CD1c-positive myeloid dendritic cell (primary cell): ENCODE results near the gene TRAM2.

Experiments used
- DNase-seq: peaks from one replicate; pipeline ENCODE4 v3.0.0-alpha.2; 2016; ENCODE audit errors: extremely low spot score

Gene TRAM2, protein sequence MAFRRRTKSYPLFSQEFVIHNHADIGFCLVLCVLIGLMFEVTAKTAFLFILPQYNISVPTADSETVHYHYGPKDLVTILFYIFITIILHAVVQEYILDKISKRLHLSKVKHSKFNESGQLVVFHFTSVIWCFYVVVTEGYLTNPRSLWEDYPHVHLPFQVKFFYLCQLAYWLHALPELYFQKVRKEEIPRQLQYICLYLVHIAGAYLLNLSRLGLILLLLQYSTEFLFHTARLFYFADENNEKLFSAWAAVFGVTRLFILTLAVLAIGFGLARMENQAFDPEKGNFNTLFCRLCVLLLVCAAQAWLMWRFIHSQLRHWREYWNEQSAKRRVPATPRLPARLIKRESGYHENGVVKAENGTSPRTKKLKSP

DNA sequence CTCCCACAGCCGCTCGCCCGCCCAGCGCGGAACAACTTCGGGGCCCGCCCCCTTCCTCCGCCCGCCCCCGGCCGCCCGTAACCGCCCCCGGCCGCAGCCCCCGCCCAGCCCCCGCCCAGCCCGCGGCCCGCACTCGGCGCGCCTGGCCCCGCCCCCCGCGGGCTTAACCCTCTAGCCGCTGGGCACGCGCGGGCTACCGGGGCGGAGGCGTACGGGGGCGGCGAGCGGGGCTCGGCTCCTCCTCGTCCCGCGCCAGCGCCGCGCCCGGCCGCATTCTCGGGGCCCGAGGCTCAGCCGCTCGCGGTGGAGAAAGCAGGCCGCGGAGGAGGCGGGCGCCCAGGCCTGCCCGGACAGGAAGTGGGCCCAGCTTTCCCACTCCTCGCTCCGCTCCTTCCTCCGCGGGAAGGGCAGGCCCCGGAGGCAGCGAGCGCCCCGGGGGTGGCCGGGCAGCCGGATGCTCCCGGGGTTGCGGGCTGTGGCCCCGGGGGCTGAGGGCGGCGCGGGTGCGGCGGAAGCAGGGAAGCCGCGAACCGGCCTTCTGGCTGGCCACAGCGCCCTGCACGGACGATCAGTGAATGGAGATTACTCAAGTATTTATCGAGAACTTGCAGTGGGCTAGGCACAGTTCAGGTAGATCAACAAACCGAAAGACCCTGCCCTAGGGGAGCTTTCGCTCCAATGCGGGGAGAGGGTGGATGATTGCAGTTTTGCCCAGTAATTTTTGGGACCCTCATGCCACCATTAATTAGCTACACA lies at the start of gene TRAM2:
TSS of gene TRAM2 (minus strand) at position 39 of the 756 bp plus-strand sequence. CDS start 145 bp downstream, outside the sequence.
- DNase-seq, result peak; percentile 72

DNA sequence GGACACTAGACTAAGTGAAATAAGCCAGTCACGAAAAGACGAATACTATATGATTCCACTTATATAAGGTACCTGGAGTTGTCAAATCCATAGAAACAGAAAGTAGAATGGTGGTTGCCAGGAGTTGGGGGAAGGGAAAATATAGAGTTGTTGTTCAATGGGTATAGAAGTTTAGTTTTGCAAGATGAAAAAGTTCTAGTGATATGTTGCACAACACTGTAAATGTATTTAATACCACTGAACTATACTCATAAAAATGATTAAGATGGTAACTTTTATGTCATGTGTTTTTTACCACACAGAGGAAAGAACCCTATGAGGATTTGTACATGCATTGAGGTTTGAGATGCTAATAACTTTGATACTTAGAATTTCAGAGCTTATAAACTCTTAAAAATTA lies 46.0 kb upstream of the TRAM2 start:
- DNase-seq, result no peak

DNA sequence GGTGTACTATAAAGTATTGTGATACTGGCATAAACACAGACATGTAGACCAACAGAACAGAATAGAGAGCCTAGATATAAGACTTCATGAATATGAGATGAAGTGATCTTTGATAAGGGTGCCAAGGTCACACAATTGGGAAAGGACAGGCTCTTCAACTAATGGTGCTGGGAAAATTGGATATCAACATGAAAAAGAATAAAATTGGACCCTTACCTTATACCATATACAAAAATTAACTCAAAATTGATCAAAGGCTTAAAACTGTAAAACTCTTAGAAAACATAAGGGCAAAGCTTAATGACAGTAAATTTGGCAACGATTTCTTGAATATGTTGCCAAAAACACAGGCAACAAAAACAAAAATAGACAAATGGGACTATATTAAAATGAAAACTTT lies 44.8 kb upstream of the TRAM2 start:
- no peak for DNase-seq

DNA sequence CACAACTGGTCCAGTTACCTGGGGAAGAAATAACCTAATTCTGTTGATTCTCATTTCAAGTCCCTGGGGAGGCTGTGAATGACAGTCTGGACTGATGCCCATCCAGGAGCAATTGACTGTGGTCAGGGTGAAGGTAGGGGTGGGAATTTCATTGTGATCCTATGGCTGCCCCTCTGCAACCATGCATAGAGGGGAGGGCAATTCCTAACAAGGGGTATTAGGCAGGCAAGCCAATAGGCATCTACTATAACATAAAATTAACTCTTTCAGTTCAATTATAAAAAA lies 44.0 kb upstream of the TRAM2 start:
- DNase-seq, result no peak

DNA sequence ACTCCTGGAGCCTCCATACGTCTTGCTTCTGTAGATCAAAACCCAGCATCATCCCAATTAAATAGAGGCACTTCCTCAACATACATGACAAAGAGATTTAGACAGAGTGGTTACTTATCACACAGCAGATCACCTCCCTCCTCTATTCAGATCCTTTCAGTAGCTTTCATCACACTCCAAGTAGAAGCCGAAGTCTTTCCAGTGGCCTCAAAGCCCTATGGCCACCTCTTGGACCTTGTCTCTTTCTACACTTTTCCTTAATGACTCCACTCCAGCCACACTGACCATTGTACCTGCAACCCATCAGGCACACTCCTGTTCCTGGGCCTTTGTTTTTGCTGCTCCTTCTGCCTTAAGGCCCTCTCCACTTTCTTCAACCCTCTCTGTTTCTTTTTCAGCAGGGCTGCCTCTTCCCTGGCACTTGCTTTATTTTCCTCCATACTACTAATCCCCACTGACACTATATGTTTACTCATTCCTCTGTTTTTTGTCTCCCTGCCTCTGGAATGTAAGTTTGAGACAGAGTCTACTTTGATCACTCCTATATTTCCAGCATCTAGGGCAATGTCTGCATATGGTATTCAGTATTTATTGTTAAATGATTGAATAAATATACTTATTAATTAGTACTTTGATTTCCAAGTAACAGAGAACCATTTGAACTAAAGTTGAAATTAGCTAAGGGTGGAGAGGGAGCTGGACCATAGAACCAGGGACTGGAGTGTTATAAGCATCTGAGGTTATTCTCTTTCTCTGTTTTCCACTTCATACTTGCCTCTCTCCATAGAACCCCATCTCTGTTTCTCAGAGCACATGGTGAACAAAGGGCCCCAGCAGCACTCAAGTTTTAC lies 43.4 kb upstream of the TRAM2 start:
- no peak for DNase-seq

DNA sequence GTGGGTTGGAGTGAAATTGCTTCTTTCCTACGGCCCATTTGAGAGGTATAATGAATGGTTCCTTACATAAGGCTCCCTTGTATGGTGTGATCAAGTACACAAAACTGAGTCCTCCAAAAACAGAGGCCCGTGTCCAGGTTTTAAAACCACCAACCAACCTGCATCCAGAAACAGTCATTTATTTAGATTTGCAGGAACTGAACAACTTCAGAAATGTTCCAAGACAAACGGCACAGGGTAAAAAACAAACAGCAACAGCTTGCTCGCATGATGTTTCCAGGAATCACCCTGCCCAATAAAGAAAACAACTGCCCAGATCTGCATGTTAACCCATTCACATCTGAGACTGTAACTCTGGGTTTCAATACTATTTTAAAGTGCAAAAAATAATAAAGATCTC lies 40.2 kb upstream of the TRAM2 start:
- no peak for DNase-seq

DNA sequence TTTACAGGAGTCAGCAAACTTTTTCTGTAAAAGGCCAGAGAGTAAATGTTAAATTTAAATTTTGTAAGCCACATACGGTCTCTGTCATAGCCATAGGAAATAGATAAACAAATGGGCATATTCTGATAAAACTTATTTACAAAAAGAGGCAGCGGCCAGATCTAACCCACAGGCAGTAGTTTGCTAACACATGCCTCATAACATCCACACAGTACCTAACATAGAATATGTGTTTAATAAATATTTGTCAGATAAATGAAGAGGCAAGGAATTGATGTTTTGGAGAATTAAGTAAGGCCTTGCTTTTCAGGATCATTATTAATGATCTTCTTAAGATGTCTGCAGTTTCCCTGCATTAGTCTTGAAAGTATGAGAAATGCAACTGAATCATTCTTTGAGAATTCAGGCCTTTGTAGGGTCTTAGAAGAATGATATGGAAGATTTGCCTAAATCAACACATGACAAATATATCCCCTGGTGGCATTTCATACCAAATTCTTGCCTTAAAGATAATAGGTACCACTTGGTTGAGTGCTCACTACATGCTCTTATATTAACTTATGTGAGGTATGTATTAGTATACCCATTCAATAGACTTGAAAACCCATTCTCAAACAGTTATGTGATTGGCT lies 39.3 kb upstream of the TRAM2 start:
- DNase-seq, result no peak

DNA sequence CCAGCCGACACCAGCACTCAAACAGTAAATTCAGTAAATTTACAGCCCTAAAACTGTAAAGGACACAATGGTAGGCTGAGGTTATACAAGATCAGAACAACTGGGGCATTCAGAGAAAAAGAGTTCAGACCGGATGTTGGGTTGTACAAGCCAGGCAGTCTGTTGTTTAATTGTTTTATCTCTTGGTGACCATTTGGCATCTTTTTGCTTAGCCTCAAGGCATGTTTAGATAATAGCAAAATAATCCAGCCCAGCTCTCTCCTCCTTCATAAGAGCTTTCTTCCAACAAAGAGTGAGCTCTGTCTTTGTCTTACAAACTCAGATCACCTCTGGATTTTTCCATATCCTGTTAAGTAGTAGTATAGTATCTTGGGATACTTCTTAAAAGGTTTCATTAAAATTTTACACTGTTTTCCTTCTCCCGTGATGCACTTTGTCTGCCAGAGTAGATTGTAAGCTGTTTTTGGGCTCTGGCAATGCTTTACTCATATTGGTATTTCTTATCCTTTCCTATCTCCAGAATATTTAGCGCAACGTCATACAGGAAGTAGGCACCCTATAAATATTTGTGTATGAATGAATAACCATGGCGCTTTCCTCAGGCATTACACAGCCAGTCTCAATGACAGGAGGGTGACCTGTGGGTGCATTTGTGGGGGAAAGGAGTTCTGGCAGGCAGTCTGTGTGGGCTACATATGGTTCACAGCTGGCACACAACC lies 35.6 kb upstream of the TRAM2 start:
- DNase-seq, result no peak

DNA sequence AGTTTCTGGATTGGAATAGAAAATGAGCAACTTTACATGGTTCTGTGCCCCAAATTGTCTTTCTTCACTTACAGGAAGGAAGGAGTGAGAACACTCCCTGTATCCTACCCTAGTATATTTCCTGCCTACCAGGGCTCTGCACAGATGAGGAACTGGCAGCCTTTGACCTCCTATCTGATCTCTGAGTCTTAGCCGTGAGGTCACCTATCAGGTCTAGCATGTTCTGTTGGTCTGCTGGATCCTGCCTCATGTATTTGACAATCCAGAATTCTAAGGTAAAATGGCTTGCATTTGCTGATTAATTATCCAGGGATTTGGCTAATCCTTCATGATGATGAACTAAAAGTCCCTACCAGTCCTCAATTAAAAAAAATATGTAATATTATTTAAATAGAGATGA lies 35.0 kb upstream of the TRAM2 start:
- DNase-seq, result no peak

DNA sequence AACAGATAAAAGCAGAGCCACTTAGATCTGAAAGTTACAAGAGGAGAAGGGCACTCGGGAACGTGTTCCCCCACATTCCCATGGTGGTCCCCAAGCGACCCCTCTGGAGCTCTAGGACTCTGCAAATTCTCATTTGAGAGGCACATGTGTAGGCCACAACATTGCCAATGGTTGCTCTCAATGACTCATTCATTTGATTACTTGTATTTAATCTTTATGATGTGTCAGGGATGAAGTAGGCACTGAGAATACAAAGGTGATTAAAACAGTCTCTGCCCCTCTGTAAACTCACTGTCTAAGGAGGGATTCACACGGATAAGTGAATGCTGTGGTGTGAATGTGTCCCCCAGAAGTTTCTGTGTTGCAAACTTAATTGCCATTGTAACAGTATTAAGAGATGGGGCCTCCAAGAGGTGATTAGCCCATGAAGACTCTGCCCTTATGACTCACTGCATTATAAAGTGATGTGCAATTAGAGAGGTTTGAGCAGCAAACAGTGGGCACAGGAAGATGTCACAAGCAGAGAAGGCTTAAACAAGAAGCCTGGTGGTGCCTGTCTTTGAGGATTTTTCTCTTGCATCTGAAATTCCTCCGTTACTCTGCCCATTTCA lies 34.0 kb upstream of the TRAM2 start:
- no peak for DNase-seq

DNA sequence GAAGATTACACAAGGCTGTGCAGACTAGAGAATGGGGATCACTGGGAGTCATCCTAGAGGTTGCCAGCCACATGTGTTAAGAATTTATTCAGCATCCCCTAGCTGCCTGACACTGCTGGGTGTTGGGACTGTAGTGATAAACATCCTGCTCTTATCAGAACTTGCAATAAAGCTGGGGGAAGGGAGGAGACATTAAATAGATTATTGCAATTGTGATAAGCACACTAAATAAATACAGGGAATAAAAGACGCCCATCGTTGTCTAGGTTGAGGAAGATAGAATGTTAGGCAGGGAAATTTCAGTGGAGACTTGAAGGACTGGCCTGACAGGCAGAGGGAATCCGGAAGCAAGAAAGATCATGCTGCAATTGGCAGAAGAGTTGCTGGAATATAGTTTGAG lies 33.2 kb upstream of the TRAM2 start:
- no peak for DNase-seq

DNA sequence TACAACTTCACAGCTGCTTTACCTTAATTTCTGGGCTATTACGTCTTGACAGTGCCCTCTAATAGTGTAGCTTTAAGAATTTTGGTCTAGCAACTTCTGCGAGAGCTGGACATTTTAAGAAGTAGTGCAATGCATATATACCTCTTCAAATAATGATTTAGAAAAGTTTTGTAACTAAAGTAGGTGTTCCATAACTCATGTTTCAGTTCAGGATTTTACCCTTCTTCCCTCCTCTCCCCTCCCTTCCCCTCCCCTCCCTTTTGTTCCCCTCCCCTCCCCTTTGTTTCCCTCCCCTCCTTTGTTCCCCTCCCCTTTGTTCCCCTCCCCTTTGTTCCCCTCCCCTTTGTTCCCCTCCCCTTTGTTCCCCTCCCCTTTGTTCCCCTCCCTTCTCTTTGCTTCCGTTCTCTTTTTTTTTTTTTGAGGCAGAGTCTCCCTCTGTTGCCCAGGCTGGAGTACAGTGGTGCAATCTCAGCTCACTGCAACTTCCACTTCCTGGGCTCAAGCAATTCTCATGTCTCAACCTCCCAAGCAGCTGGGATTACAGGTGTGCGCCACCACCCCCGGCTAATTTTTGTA lies 28.8 kb upstream of the TRAM2 start:
- no peak for DNase-seq

DNA sequence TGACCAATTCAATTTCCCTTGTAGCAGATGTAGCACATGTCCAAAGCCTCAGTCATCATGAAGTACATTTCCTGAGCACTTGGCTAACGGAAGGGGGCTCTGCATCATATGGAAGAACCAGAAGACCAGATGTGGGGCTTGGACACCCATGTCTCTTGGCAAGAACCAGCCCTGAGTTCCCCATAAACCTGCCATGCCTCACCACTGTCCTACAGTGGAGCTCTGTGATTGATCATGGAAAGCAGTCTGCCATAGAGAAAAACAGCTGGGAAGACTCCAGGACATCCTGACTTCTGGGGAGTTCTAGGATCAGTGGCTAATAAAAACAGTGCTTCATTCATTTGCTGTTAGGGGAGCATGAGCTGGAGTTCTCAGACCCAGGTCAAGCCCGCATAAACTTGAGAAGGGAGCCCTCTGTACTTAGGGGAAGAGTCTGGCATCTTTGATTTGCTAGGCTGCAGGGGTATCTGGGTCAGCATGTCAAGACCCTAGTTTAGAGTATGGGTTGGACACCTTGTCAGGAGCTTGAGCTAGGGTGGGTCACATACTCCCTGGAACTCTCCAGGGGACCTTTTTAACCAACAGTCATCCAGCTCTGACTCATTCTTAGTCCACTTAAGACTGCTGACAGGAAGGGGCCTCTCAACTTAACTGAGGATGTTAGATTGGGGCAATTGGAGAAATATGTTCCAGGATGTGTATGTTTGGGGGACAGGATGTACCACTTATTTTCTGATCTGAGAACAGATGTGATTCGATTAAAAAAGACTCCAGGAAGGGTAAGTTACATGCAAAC lies 26.3 kb upstream of the TRAM2 start:
- no peak for DNase-seq

DNA sequence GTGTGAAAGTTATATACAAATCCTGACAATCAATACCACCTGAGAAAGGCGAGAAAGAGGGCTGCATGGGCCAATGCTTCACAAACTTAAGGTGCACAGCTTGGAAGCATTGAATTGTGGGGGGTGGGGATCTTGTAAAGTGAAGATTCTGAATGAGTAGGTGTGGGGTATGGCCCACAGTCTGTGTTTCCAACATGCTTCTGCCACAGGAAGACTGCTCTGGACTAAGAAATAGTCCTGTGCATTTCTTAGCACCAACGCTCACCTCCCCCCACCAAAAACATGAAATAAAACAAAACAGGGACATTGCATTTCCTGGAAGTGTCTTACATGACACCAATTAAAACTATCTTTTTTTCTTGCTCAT lies 21.9 kb upstream of the TRAM2 start:
- no peak for DNase-seq

DNA sequence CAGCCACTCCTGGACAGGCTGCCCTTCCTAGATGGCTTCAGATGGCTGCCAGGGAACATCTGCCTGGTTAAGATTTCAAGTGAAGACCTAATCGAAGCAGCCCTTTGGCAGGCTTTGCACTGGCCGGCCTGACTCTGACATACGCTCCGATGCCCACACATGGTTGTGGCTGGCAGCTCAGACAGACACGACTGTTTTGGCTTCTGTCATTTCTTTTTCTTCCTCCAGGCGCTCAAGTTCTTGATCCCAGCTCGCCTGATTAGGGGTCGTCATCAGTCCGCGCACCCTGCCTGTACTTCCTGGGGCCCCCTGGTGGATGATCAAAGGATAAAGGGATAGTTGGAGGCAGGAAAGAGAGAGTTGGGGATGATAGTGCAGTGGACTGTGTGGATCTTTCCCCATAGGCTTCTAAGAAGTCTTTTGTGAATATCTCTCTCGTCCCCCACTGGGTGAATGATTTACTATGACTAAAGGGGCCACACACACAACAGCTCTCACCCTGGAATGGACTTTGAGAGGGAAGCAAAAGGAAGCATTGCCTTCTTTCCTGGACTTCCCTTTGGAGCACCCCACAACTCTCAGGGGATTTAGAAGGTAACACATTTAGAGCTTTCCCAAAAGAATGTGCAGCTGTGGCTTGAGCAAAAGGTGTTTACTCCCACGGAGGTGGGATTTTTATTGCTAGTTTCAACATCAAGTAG lies 21.4 kb upstream of the TRAM2 start:
- DNase-seq, result peak; percentile 28

DNA sequence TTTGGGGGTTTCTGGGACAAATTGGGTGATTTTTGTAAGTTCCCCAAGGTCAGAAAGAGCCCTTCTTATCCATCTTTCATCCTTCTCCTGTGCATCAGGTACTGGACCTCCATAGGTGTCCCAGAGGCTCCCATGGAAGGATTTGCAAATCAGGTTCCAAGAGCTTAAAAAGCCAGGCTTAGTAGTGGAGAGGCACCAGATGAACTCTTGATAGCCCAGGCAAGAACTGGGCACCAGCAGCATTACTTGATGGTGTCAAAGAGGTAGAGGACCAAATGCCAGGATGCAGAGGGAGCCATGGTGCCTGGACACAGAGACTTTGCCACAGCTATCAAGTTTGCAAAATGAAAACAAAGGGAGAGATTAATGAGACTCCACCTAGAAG lies 20.9 kb upstream of the TRAM2 start:
- DNase-seq, result no peak

DNA sequence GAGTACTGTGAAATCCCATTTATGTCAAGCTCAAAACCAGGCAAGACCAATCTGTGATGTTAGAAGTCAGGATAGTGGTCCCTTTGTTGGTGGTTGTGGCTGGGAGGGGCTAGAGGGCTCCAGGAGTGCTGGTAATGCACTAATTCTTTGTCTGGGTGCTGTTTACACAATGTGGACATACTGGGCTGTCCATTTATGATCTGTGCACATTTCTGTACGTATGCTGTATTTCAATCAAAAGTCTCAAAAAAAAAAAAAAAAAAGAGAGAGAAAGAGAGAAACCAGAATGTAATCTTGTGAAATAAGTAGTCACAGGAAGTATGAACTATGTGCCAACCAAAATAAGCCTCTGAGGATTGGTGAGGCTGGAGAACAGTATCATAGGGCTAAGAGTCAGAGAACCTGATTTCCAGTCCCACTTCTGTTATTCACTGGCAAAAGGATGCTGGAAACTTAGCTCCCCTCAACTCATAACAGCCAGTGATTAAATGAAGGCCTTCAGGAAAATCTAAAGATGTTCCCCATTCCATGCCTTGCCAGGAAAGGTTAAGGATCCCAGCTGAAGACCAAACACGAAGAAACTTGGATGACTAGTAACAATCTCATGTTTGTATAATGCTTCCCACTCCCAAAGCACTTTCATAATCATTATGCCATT lies 19.6 kb upstream of the TRAM2 start:
- DNase-seq, result peak; percentile 40

DNA sequence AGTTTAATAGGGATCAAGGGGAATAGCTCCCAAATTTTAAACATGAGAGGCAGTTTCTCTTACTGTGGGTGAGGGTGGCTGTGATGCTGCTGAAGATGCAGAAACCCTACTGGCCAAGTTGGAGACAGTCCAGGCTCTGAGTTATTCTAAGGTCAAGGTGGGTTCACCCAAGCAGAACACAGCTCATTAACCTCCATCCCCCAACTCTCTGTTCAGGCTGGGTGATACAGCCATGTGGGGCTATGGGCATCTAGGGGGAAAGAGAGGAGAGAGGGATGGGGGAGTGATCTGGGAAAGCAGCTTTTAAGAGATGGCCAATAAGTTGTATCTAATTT lies 18.9 kb upstream of the TRAM2 start:
- no peak for DNase-seq
